MCF 10A (cell line): ENCODE data around the gene MCL1. TPM values are rescaled to one million over a fixed set of nuclear protein-coding genes. Genes with fewer than 3 reads are reported as not detected.
A peak's percentile ranks its signal among the peaks of the same experiment; 100 is the strongest.
"Not testable (repeated sequence)": the region's sequence is repeated elsewhere in the genome, so short reads cannot be mapped to it uniquely, and the experiment has no call there.

ENCODE experiments used
- BruUV-seq: library from RNA; stranded (reverse); fragments of 400-500 nt; replicated peaks from 2 replicates; lab custom pipeline; 2021; lab: Mats Ljungman, UMichigan
- CTCF ChIA-PET: fragments of 300-600 bp; sonication (Branson Sonifier 250); formaldehyde crosslinking; extraction: SDS; loops from one replicate; lab custom pipeline; 2021; ENCODE audit warnings: antibody characterized with exemption, inconsistent platforms; lab: Yijun Ruan, JAX
- POLR2A ChIA-PET: fragments of 300-600, 350-650 bp; sonication (Branson Sonifier 250); formaldehyde crosslinking; extraction: SDS; loops from one replicate; lab custom pipeline; 2020; ENCODE audit warnings: antibody characterized with exemption, inconsistent platforms; lab: Yijun Ruan, JAX
- DNase-seq: peaks from one replicate; pipeline ENCODE4 v3.0.0-alpha.2; 2018; ENCODE audit not compliant: unreplicated experiment
- H3K27ac Mint-ChIP-seq: one replicate; pipeline ENCODE4 v1.8.0; 2022; ENCODE audit warnings: mild to moderate bottlenecking, low read depth, mixed read lengths; ENCODE audit not compliant: unreplicated experiment
- H3K27me3 Mint-ChIP-seq: one replicate; pipeline ENCODE4 v1.8.0; 2022; ENCODE audit warnings: mixed read lengths; ENCODE audit not compliant: insufficient read depth, unreplicated experiment
- H3K36me3 Mint-ChIP-seq: one replicate; pipeline ENCODE4 v1.8.0; 2022; ENCODE audit warnings: mild to moderate bottlenecking, moderate library complexity, mixed read lengths; ENCODE audit not compliant: insufficient read depth, unreplicated experiment
- H3K4me1 Mint-ChIP-seq: one replicate; pipeline ENCODE4 v1.8.0; 2022; ENCODE audit warnings: mixed read lengths; ENCODE audit not compliant: insufficient read depth, unreplicated experiment
- H3K4me3 Mint-ChIP-seq: one replicate; pipeline ENCODE4 v1.8.0; 2022; ENCODE audit warnings: mild to moderate bottlenecking, moderate library complexity, mixed read lengths; ENCODE audit not compliant: unreplicated experiment
- H3K9me3 Mint-ChIP-seq: one replicate; pipeline ENCODE4 v1.8.0; 2022; ENCODE audit warnings: mixed read lengths; ENCODE audit not compliant: unreplicated experiment
- CTCF ChIP-seq: fragments of 200-600 bp; IDR thresholded peaks from one replicate; pipeline ENCODE4 v1.8.0; 2022; ENCODE audit warnings: antibody characterized with exemption, mild to moderate bottlenecking; ENCODE audit not compliant: unreplicated experiment
- intact Hi-C: fragments of 100-400 bp; cut with micrococcal nuclease; formaldehyde crosslinking; loops from 2 replicates; pipeline ENCODE4 v1.14.1; 2022
- total RNA-seq: library from RNA; stranded (reverse); gene quantifications from 2 replicates; pipeline ENCODE4 v1.2.3, GENCODE V29; 2022

Gene MCL1
- total RNA-seq, 1 experiment from 2014 or later: 624 TPM

- Mint-ChIP-seq H3K27me3 (no peaks in the 10 kb centered on the region), H3K27ac (peak overlapping the region; percentile 99), H3K9me3 (no peaks in the 10 kb centered on the region), H3K4me3 (peak overlapping the region; percentile 52), H3K36me3 (peaks cover 56% of the 10 kb centered on the region), H3K4me1 (peaks cover 70% of the 10 kb centered on the region)
- intact Hi-C loops: no loop called here
- CTCF ChIA-PET: interaction anchor here (0.6 to 9.8 kb wide), 6 partner anchors 8 to 295 kb away, joined by 3 to 203 read pairs (median 4); no protein-coding TSS in a partner anchor
- TF ChIP-seq CTCF: no peak
- POLR2A ChIA-PET: interaction anchor here (0.6 to 27.7 kb wide), 19 partner anchors 4 to 805 kb away, joined by 3 to 1801 read pairs (median 5); partner anchors contain the start of genes ADAMTSL4, ENSA, GOLPH3L and MCL1
- no TSS peak for BruUV-seq
- peak; percentile 17 for DNase-seq
These were observed 12.6 kb downstream of the MCL1 start for GRCh38 chr1:150566589-150567340.

- intact Hi-C loops, BruUV-seq, H3K9me3 Mint-ChIP-seq, H3K27me3 Mint-ChIP-seq: not testable (repeated sequence)
- Mint-ChIP-seq H3K4me3 (peak overlapping the region; percentile 22), H3K36me3 (peaks cover 56% of the 10 kb centered on the region), H3K27ac (peak overlapping the region; percentile 99), H3K4me1 (peaks cover 79% of the 10 kb centered on the region)
- ChIA-PET CTCF (interaction anchor here (0.5 to 9.8 kb wide), 11 partner anchors 9 to 783 kb away, joined by 3 to 245 read pairs (median 4); partner anchors contain the start of gene MCL1), POLR2A (interaction anchor here (0.6 to 27.7 kb wide), 14 partner anchors 5 to 976 kb away, joined by 3 to 1801 read pairs (median 4); partner anchors contain the start of genes ADAMTSL4, ENSA, GOLPH3L and MCL1)
- peak; percentile 23 for DNase-seq
These were observed 14.0 kb downstream of the MCL1 start for GRCh38 chr1:150565240-150565991.

GRCh38 chr1:150564051-150564991 lies 15.1 kb downstream of the MCL1 start:
- CTCF ChIA-PET: interaction anchor here (0.5 to 9.8 kb wide), 14 partner anchors 11 to 416 kb away, joined by 3 to 245 read pairs (median 4); partner anchors contain the start of genes GOLPH3L and MCL1
- Mint-ChIP-seq H3K4me1 (peaks cover 75% of the 10 kb centered on the region), H3K27me3 (no peaks in the 10 kb centered on the region), H3K9me3 (no peaks in the 10 kb centered on the region), H3K36me3 (peaks cover 56% of the 10 kb centered on the region), H3K4me3 (peak overlapping the region; percentile 74), H3K27ac (peak overlapping the region; percentile 99)
- no TSS peak for BruUV-seq
- DNase-seq: peak; percentile 77
- intact Hi-C loops: loop anchor here (5.0 kb wide), 3 partner anchors 307 to 498 kb away; partner anchors contain the start of genes CA14, MINDY1, MLLT11 and PRUNE1
- POLR2A ChIA-PET: interaction anchor here (0.5 to 27.7 kb wide), 24 partner anchors 6 to 977 kb away, joined by 3 to 1801 read pairs (median 4); partner anchors contain the start of genes ADAMTSL4, APH1A, ARNT and ENSA
- no peak for TF ChIP-seq CTCF
